ENCODE data around the gene ZDHHC13.

The ZDHHC13 gene

DNA sequence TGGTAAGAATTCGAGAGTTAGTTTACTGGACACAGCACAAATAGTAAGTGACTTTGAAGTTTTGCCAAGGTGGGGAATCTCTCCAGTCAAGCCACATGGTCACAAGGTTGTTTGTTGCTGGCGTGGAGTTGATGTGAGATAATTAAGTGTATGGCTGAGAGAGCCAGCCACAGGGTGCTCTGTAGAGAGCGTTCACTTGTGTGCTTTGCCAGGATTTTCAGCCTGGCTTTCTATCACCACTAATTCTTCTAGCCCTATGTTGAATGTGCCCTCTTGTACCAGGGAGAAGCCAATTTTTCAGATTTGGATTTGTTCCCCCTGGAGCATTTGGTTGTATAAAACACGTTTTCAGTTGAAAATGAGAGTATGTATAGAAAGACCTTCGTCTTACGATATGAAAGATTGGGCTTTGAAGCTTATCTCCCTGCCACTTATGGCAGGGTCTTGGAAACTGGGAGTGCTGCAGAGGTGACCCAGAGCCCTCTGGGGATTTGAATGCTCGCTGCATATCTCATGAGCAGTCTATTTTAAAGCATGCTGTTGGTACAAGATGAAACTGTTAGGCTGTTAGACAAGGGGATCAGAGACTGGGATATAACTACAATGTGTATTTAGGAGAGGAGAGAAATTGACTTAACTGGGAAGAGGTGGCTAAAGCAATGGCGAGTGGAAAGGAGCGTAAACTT, 56.2 kb downstream of the ZDHHC13 start:
- DNase-seq, result no peak

DNA sequence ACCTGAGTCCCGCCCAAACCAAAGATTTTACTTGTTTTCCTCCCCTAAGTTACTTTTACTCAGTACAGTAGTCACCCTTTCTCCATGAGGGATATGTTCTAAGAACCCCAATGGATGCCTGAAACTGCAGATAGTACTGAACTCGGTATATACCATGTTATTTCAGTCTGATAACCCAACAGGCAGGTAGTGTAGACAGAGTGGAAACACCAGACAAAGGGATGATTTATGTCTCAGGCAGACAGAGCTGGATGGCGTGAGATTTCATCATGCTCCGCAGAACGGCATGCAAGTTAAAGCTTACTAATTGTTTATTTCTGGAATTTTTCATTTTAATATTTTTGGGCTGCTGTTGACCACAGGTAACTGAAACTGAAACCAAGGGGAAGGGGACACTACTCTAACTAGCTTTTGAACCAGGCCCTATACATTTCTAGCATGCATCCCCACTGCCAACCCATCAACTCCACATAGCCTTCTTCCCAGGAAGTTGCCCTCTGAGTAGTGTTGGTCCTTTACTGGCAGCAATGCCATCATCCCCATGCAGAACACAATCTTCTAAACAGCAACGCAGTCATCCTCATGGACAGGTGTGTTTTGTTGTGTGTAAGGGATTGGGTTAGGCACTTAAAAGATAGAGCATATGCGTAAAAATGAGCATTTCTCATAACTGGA, 57.1 kb downstream of the ZDHHC13 start:
- DNase-seq, result no peak

DNA sequence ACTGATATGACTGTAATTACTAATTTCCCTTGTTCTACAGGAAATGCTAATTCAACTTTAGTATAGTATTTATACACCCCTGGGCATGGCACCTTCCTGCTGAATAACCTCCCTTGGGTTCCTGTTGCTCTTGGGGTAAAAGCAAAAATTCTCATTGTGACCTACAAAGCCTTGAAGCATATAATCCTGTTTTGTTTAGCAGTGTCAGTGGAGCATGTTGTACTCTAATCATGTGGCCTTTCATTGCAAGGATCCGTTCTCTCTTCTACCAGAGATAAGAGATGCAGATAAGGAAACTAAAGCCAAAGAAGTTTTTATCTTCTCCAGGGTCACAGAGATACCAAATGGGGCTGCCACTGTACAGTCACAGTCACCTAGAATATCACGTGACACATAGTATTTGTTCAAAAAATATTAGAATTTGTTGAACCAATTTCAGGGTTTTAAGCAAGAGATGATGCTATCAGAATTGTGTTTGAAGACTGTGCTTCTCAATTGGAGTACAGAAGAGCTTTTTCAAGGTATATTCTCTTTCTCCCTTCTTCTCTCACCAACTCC, 59.7 kb downstream of the ZDHHC13 start:
- no peak for DNase-seq

DNA sequence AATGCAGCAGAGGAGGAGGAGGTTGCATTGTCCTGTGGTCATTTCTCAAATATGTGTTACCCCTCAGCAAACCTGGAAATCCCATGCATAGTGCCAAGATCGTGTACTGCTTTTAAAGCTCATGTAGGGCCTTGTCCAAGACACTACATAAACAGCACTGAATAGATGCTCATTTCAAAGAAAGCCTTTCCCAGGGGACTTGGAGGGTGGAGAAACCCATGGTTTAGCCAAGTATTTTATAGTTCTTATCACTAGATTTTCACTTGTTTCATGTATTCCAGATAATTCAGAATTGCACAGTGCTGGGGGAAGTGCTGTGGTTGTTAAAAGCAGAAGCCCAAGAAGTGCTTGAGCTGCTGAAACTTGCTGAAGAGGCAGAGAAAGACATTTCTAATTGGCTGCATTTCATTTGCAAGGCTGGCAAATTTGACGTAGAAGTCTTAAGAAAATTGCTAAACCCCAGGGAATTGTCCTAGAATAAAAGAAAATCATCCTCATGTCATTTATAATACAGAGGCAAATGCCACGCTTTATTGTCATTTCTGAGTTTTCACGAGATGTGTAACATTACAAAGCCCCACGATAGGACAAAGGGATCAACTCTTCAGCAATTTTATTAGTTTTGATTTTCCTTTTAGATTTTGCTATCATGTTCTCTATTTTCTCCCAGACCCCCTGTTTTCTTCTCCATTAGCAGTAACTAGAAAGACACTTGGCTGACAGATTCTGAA, 64.7 kb downstream of the ZDHHC13 start:
- no peak for DNase-seq

DNA sequence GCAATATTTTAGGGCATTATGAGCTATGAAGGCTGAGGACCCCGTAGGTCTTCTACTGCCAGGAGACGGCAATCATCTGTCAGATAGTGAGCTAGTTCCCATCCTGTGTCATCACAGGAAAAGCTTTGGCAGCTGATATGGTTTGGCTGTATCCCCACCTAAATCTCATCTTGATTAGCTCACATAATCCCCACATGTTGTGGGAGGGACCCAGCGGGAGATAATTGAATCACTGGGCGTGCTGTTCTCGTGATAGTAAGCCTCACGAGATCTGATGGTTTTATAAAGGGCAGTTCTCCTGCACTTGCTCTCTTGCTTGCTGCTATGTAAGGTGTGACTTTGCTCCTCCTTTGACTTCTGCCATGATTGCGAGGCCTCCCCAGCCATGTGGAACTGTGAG, 66.7 kb downstream of the ZDHHC13 start:
- DNase-seq, result no peak

DNA sequence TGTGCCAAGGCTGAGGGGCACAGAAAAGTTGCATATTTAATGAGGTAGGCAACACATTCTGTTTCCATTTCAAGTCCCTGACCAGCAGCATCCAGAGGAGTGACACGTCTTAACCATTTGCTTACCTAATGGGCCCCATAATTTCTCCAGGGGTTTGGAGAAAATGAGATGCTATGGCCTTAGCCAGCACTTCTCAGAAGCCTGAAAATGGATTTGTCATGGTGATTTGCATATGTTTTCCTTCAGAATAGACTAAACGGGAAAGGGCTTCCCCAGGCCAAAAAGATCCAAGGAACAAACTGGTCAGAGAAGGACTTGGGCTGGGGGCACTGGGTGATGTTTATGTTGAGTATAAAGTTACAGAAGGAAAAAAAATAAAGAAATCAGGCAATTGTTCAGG, 68.1 kb downstream of the ZDHHC13 start:
- DNase-seq, result no peak

DNA sequence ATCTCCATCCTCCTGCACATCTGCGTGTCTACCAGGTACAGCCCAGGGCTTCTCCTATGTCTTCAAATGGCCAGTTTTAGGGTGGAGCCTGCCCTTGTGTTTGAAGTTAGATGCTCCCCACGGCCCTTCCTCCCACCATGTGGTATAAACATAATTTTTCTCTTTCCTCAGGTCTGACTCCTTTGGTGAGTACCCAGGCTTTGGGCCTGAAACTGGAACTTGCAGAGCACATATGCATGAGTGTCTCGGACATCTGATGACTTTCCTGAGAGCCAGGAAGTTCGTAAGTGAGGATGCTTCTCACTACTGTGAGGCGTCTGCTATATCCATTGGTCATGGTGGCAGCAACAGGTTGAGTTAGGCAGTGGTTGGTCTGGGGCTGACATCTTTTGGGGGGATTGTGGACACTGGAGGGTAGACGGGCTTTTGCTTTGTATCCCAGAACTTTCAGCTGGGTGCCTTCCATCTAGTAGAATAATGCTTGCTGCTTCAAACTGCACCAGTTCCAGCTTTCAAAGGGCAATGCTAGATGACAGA, 68.6 kb downstream of the ZDHHC13 start:
- no peak for DNase-seq

DNA sequence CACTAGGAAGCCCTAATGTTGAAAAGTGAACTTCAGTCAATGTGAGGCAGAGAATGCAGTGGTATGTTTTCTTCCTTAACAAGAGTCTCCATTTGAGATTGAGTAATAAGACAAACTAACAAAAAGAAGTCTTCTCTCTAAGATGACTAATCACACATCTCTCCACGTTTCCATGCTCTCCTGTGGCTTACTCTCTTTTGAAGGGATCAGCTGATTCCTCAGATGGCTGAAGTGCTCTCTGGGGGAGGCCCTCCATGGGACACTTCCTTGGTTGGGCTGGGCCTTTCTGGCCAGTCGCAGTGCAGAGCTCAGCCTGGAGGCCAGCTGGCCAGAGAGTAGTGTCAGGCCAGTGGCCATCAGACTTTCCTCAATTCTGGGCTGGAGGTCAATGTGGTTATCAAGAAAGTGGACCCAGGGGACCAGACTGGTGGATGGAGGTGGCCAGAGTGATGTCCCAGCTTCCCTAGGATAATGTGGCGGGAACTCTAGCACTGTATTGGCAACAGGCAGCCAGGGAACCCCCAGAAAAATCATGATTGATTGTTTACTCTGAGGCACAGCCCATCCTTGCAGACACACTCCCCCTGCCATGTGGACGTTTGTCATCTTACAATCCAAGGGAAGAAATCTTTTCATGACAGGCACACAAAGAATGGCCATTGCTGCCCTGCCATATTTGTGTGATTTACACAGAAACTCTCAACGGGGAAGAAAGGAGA, 70.3 kb downstream of the ZDHHC13 start:
- no peak for DNase-seq

DNA sequence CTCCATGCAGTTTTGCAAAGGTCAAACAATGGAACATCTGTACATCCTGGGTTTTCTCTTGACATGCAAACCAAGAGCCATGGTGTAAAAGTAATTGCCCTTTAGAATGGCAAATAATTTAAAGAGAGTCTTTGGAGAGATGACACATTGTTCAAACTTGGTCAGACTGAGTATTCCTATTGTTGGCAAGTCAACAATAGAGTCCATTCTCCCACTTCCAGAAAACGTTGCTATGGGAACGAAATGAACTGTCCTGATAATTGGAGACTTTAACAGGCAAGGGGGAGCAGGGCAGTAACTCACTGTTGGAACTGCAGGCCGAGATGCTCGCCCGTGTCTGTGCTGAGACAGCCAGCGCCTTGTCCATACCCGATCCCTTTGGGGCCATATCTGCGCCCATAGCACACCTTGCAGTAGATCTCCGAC, 70.9 kb downstream of the ZDHHC13 start:
- no peak for DNase-seq

DNA sequence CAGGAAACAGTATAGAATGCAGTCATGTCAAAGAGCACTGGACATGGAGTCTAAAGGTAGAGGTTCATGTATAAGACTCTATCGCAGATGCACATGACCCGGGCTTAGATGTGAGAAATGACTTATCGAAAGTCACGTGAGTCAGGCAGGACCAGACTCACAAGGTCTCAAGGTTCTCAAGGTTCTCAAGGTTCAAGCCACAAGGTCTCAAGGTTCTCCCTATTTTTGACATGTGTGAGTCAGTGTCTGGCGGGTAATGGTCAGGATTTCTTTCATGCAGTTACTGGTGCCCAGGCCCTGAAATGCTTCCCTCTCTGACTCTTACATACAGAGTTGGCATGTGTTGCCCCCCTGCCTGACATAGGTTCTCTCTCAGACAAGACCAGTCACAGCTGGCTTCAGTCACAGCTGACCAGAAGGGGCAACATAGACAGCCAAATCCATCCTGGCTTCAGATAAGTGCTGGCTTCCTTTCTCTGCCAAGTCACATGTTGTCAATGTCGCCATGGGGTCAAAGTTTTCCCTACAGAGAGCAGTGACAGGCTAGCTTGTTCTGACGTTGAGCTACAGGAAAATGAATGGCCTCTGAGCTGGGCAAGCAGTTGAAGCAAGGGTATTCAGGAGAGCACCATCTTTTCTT, 74.7 kb downstream of the ZDHHC13 start:
- DNase-seq, result no peak

DNA sequence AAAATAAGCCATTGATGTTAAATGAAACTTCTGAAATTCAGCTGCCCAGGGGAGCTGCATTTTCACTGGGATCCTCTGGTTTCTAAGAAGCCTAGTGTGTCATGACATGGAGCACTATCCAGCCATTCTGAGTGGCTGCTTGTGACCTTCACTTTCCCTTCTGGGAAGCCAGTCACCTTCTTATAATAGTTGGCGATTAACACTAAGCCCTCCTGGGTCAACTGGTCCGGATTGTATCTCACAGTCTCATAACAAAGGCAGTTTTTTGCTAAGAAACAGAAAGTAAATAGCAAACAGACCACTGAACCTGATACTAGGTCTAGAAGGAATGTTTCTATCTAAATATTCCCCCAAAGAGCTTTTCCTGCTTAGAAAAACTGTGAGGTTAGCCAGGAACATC, 76.9 kb downstream of the ZDHHC13 start:
- no peak for DNase-seq

DNA sequence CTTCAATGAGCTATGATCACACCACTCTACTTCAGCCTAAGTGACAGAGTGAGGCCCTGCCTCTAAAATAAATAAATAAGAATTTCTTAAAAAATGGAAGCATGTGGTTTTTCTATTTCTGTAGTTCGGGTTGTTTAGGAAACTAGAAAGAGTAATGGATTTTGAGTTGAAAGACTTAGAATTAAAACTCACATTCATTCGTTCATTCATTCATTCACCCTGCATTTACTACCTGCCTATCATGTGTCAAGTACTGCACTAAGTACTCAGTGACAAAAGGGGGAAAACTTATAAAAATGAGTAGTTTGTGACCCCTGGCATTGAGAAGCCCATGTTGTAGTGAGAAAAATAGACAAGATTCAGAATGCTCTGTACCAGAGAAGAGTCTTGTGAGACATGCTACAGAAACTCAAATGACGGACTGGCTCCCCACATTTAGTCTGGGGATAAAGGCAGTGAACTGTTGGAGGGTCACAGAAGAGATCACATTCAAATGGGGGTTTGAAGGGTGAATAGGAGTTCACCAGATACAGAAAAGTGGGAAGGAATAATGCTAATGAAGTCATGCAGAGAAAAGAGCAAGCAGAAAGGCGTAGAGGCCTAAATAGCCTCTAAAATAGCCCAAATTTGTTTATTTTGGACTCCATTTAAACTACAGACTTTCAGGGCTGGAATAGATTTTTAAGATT, 77.8 kb downstream of the ZDHHC13 start:
- no peak for DNase-seq

DNA sequence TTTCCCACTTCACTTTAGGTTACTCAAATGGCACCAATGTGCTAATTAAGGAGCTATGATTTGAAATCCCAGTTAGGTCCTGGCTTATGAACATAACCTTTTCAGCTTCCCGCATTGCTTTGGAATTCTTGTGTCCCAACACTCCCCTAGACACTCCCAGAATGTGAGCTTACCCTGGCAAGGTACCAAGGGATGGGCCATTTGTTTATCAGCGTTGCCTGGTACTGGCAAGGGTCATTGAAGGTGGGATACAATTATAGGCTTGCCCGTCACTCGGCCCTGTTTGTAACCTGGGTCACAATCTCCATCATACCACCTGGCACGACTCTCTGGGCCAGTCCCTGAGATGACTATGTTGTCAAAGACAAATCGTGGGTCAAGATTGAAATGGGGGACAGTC, 79.5 kb downstream of the ZDHHC13 start:
- no peak for DNase-seq

DNA sequence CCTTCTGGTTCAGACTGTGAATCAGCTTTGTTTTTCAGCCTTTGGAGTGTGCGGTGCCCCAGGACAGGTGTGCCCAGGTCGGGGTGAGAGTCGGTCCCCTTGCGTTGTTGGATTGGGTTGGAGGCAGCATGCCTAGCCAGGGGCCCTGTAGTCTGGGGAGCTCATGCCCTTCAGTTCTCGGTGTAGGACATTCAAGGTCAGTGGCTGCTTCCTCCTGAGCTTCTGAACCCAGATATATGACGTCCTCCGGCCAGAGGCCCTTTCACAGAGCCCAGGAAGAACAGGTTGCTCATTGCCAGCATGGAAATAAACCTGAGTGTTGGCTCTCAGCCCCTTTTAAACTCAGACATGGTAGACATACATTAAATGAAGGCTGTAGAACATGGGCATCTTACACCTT, 82.1 kb downstream of the ZDHHC13 start:
- no peak for DNase-seq

DNA sequence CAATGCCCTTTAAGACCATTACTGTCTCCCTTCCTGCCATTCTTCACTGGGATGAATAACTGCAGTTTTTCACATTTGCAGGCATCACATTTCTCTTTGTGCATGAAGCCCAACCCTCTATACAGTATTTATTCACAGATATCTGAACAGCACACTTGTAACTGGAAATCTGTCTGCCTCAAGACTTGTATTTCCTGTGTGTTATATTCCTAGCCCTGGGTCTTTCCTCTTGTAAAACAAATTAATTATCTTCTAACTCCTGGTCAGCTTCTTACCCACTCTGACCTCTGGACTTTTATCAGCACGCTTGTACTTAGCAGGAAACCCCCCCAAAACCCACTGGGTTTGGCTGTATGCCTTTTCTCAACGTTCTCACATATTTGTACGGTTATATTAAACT, 82.8 kb downstream of the ZDHHC13 start:
- DNase-seq, result no peak

DNA sequence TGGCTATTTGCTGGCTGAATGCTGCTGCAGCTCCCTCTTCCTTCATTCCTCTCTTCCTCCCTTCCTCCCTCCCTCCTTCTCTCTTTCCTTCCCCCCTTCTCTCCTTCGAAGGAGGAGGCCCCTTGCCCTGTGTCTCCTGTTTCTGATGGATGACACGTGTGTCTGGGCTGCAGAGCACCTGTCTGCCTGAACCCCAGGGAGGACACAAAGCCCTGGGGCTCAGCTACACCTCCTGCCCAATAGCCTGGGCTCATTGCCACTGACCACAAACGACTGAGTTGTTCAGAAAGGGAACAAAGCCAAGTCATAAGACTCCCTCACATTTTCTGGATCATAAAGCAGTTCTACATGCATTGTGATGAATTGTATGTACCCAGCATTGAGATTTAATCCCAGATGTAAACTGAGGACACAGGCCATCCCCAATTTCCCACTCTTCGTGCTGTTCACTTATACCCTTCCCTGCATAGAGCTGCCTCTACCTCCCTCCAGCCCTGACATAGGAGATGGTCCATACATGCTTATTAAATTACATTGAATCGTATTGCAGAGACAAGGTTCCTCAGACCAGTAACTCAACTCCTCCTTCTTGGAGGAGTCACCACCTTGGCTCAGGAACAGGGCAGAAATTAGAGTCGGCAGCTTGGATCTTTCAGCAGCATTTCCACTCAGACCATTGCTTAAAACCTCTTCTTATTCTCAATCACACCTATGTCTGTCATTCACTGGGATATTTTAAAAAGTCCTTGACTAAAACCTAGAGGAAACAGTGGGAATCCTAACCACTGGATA, 83.6 kb downstream of the ZDHHC13 start:
- no peak for DNase-seq

DNA sequence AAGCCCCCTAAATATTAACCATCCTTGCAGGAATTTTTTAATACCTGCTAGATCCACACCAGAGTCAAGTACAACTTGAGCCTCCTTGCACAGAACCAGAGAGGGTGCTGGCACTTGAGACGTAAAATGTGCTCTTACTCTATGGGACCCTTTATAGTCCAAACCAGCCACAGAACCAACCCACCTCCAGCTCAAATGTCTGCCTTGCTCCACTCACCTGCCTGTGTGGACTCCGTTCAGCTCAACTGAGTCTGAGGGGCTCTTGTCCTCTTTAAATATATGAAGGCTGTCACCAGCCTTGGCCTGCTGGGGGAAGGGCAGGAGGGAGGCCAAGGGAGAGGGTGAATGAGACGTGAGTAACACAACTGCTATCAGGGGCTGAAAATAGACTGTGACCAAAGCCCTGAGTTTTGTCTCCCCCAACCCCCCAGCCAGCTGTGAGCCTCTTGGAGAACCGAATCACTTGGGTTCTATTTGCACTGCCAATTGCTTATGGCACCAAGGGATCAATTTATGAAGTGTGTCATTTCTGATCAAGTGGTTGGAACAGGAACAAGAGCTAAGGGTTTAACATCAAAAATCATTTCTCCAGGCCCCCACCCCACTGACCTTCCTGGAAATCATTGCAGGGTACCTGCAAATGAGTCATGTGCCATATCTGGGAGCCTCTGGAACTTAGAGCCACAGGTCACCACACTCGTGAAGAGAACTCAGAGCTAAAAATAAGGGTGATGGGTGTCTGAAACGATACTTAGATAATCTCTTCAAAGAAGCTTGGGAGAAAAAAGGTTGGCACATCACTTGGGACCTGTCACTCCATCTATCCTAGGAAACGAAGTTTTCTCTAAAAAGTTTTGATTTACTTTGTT, 85.0 kb downstream of the ZDHHC13 start, which contains the start of gene CSRP3:
CSRP3 (minus strand) TSS at position 247 of the 869 bp plus-strand sequence. CDS start 9,535 bp downstream, outside the sequence.
- DNase-seq, result no peak

DNA sequence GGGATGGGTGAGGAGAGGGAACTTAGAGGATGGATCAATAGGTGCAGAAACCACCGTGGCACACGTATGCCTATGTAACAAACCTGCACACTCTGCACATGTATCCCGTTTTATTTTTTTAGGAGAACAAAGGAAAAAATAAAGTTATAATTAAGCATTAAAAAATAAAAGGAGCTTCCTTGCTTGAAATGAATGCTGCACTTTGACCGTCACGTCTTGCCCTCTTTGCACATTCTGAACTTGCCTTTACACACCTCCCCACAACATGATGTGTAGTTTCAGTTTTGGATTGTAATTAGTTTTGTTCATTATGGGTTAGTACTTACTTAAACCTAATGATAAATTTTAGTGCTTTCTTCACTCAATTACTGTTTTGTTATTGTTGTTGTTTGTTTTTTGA, 87.9 kb downstream of the ZDHHC13 start:
- no peak for DNase-seq

DNA sequence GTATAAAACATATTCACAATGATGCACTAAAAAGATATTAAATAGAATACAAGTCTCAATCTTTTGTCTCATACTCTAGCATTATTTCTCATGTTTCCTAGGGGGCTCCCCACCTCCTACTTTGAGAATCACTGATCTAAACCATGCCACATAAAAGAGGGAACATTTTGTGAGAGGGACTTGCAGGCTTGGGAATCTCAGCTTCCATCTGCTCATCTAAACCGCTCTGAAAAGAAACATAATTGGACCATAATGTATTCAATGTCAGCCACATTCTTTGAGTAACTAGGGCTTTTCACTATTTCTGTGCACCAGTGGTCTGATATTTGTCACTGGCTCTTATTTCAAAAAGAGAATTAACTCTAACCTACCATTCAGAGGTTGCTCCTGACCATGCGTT, 91.2 kb downstream of the ZDHHC13 start:
- DNase-seq, result no peak
